ENCODE results near the gene MTMR8.
"Not testable (repeated sequence)": the region's sequence is repeated elsewhere in the genome, so short reads cannot be mapped to it uniquely, and the experiment has no call there.

The MTMR8 gene

GRCh38 chrX:64394874-64395567, at the start of gene MTMR8:
Gene MTMR8 (minus strand): TSS chrX:64395452. CDS start chrX:64395363, 89 bp downstream.
- DNase-seq (ENCODE audit: extremely low read depth, low read depth) = no peak
- TF ChIP-seq CTCF (IDR thresholded peaks at IDR 0.05; ENCODE audit: low read depth, low read length, missing control alignments) = no peak
- H3K4me3 ChIP-seq (replicated peaks; ENCODE audit: low read depth, low read length) = no peak within 1 kb of the TSS

GRCh38 chrX:64439551-64439950, 44.3 kb upstream of the MTMR8 start:
- DNase-seq (ENCODE audit: extremely low read depth, low read depth) = no peak
- TF ChIP-seq CTCF (IDR thresholded peaks at IDR 0.05; ENCODE audit: low read depth, low read length, missing control alignments) = no peak
- no peak overlapping the region for H3K4me3 ChIP-seq (replicated peaks; ENCODE audit: low read depth, low read length)

GRCh38 chrX:64437665-64438064, 42.4 kb upstream of the MTMR8 start:
- no peak for DNase-seq (ENCODE audit: extremely low read depth, low read depth)
- H3K4me3 ChIP-seq (replicated peaks; ENCODE audit: low read depth, low read length) = no peak overlapping the region
- TF ChIP-seq CTCF (IDR thresholded peaks at IDR 0.05; ENCODE audit: low read depth, low read length, missing control alignments) = no peak

GRCh38 chrX:64437218-64437617, 42.0 kb upstream of the MTMR8 start:
- H3K4me3 ChIP-seq (replicated peaks; ENCODE audit: low read depth, low read length) = no peak overlapping the region
- DNase-seq (ENCODE audit: extremely low read depth, low read depth) = no peak
- no peak for TF ChIP-seq CTCF (IDR thresholded peaks at IDR 0.05; ENCODE audit: low read depth, low read length, missing control alignments)

- TF ChIP-seq CTCF (IDR thresholded peaks at IDR 0.05; ENCODE audit: low read depth, low read length, missing control alignments) = no peak
- no peak for DNase-seq (ENCODE audit: extremely low read depth, low read depth)
- H3K4me3 ChIP-seq (replicated peaks; ENCODE audit: low read depth, low read length) = no peak overlapping the region
Observed at GRCh38 chrX:64428371-64428770, 33.1 kb upstream of the MTMR8 start.

GRCh38 chrX:64427787-64428186, 32.5 kb upstream of the MTMR8 start:
- DNase-seq (ENCODE audit: extremely low read depth, low read depth) = no peak
- H3K4me3 ChIP-seq (replicated peaks; ENCODE audit: low read depth, low read length) = no peak overlapping the region
- no peak for TF ChIP-seq CTCF (IDR thresholded peaks at IDR 0.05; ENCODE audit: low read depth, low read length, missing control alignments)

- TF ChIP-seq CTCF (IDR thresholded peaks at IDR 0.05; ENCODE audit: low read depth, low read length, missing control alignments) = no peak
- no peak overlapping the region for H3K4me3 ChIP-seq (replicated peaks; ENCODE audit: low read depth, low read length)
- no peak for DNase-seq (ENCODE audit: extremely low read depth, low read depth)
Observed at GRCh38 chrX:64427281-64427680, 32.0 kb upstream of the MTMR8 start.

- not testable (repeated sequence) for DNase-seq (ENCODE audit: extremely low read depth, low read depth); H3K4me3 ChIP-seq (replicated peaks; ENCODE audit: low read depth, low read length)
Observed at GRCh38 chrX:64409730-64410129, 14.5 kb upstream of the MTMR8 start.
